HG03558 (cell line): ENCODE measurements around the gene HOMEZ.
"Not testable (repeated sequence)": the region's sequence is repeated elsewhere in the genome, so short reads cannot be mapped to it uniquely, and the experiment has no call there.

Experiments used
- ATAC-seq: cut with Tn5 transposase; IDR thresholded peaks from one replicate; pipeline ENCODE4 v1.9.1; 2021; ENCODE audit warnings: moderate number of reproducible peaks; ENCODE audit not compliant: unreplicated experiment; ENCODE audit errors: extremely low read depth

HOMEZ gene

GRCh38 chr14:23232241-23232808 is 53.6 kb downstream of the HOMEZ start:
- ATAC-seq: not testable (repeated sequence)

GRCh38 chr14:23228812-23229211 is 57.1 kb downstream of the HOMEZ start:
- ATAC-seq: no peak

GRCh38 chr14:23227566-23227965 is 58.4 kb downstream of the HOMEZ start:
- no peak for ATAC-seq

GRCh38 chr14:23224958-23225357 is 61.0 kb downstream of the HOMEZ start:
- ATAC-seq: not testable (repeated sequence)
